ENCODE measurements around the gene JPT2. TPM values are rescaled to one million over a fixed set of nuclear protein-coding genes. Genes with fewer than 3 reads are reported as not detected.

The JPT2 gene, protein sequence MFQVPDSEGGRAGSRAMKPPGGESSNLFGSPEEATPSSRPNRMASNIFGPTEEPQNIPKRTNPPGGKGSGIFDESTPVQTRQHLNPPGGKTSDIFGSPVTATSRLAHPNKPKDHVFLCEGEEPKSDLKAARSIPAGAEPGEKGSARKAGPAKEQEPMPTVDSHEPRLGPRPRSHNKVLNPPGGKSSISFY
- 35.2 and 51.1 TPM in 2 replicates for total RNA-seq

GRCh38 chr16:1677942-1678499 is at the start of gene JPT2:
Gene JPT2, plus strand, starts transcription at chr16:1678279. Its CDS starts 34 bp downstream, at chr16:1678313.

GRCh38 chr16:1705688-1706385 is 27.8 kb downstream of the JPT2 start, which contains the start of gene MAPK8IP3:
Gene MAPK8IP3, plus strand, starts transcription at chr16:1706195. Its CDS starts 145 bp downstream, at chr16:1706340.

Other genes with a start within 250 kb of the JPT2 start
- gene PERCC1, start 247.2 kb upstream of the JPT2 start, total RNA-seq: not detected in 2 replicates
- not detected in 2 replicates for gene CCDC154, start 233.7 kb upstream of the JPT2 start, total RNA-seq
- gene CLCN7, start 203.3 kb upstream of the JPT2 start, total RNA-seq: 33.6 and 39.5 TPM in 2 replicates
- not detected in 2 replicates for gene PTX4, start 189.3 kb upstream of the JPT2 start, total RNA-seq
- gene TELO2, start 184.9 kb upstream of the JPT2 start, total RNA-seq: 6.3 and 13.9 TPM in 2 replicates
- gene TMEM204, start 144.6 kb upstream of the JPT2 start, total RNA-seq: 28.8 and 34.3 TPM in 2 replicates
- 9.4 and 12.0 TPM in 2 replicates for gene IFT140, start 66.2 kb upstream of the JPT2 start, total RNA-seq
- gene CRAMP1, start 65.9 kb upstream of the JPT2 start, total RNA-seq: 6.7 and 11.2 TPM in 2 replicates
- 18.5 and 31.4 TPM in 2 replicates for gene MAPK8IP3, start 27.9 kb downstream of the JPT2 start, total RNA-seq
- gene NME3, start 93.3 kb downstream of the JPT2 start, total RNA-seq: 70.0 and 79.8 TPM in 2 replicates
- 3.1 and 4.5 TPM in 2 replicates for gene EME2, start 94.5 kb downstream of the JPT2 start, total RNA-seq
- 65.7 and 84.4 TPM in 2 replicates for gene MRPS34, start 94.9 kb downstream of the JPT2 start, total RNA-seq
- 30.1 and 36.5 TPM in 2 replicates for gene SPSB3, start 104.3 kb downstream of the JPT2 start, total RNA-seq
- 64.0 and 92.1 TPM in 2 replicates for gene NUBP2, start 104.7 kb downstream of the JPT2 start, total RNA-seq
- gene IGFALS, start 115.4 kb downstream of the JPT2 start, total RNA-seq: not detected in 2 replicates
- 66.8 and 85.2 TPM in 2 replicates for gene HAGH, start 148.5 kb downstream of the JPT2 start, total RNA-seq
- 35.6 and 42.2 TPM in 2 replicates for gene FAHD1, start 148.9 kb downstream of the JPT2 start, total RNA-seq
- gene MEIOB, start 193.9 kb downstream of the JPT2 start, total RNA-seq: 0.18 TPM in 1 of 2 replicates, not detected in the other
- gene HS3ST6, start 240.1 kb downstream of the JPT2 start, total RNA-seq: not detected in 2 replicates